ENCODE results near the gene C2orf49.

DNA sequence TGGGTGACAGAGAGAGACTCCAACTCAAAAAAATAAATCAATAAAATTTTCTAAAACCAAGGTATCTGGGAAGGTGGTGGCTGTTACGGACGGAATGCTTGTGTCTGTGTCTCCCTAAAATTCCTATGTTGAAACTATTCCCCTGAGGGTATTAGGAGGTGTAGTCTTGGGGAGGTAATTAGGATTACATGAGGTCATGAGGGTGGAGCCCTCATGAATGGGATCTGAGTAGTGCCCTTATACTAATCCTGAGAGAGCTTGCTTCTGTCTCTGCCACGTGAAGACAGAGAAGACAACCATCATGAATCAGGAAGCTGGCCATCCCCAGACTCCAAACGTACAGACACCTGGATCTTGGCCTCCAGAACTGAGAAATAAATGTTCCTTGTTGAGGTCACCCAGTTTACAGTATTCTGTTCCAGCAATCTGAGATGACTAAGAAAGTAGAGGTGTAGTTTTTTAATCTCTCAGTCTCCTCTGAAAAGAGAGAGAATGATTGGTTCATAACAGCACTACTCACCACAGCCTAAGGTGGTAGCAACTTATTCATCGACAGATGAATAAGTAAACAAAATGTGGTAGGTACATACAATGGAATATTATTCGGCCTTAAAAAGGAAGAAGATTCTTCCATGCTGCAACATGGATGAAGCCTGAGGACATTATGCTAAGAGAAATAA, 46.2 kb upstream of the C2orf49 start:
- TF ChIP-seq POLR2A (IDR thresholded peaks at IDR 0.05; ENCODE audit: low read depth, low read length): no peak
- TF ChIP-seq, protein P1, sequence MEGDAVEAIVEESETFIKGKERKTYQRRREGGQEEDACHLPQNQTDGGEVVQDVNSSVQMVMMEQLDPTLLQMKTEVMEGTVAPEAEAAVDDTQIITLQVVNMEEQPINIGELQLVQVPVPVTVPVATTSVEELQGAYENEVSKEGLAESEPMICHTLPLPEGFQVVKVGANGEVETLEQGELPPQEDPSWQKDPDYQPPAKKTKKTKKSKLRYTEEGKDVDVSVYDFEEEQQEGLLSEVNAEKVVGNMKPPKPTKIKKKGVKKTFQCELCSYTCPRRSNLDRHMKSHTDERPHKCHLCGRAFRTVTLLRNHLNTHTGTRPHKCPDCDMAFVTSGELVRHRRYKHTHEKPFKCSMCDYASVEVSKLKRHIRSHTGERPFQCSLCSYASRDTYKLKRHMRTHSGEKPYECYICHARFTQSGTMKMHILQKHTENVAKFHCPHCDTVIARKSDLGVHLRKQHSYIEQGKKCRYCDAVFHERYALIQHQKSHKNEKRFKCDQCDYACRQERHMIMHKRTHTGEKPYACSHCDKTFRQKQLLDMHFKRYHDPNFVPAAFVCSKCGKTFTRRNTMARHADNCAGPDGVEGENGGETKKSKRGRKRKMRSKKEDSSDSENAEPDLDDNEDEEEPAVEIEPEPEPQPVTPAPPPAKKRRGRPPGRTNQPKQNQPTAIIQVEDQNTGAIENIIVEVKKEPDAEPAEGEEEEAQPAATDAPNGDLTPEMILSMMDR (IDR thresholded peaks at IDR 0.05; ENCODE audit: extremely low read depth in 1 of 2, insufficient read depth in 1 of 2, low read depth in 1 of 2, low read length in 2 of 2): no peak
- TF ChIP-seq POLR2AphosphoS5 (IDR thresholded peaks at IDR 0.05; ENCODE audit: insufficient read depth, low read depth, low read length): no peak
- TF ChIP-seq EZH2 (IDR thresholded peaks at IDR 0.05; ENCODE audit: borderline replicate concordance, low read depth, low read length, severe bottlenecking): no peak

All from endothelial cell of umbilical vein (primary cell).